Left lung (tissue), 10 donors: ENCODE measurements around the gene MYO7A. TPM values are rescaled to one million over a fixed set of nuclear protein-coding genes. Genes with fewer than 3 reads are reported as not detected.
A peak's percentile ranks its signal among the peaks of the same experiment; 100 is the strongest.

Experiments used
- ATAC-seq: fragments of 200-7000 bp; cut with Tn5 transposase; one replicate; pipeline ENCODE4 v1.9.1; 2020; ENCODE audit warnings: moderate library complexity
- DNase-seq, 4 donors: peaks; one replicate each; pipeline ENCODE4 v3.0.0-alpha.2; 2013 to 2020
- H3K27ac ChIP-seq, 2 donors: fragments of 200-600 bp; sonication (generic) in 1 of 2; one replicate each; pipeline versions ENCODE4 v1.5.0 to v1.8.0; 2020 to 2021
- H3K27me3 ChIP-seq, 2 donors: fragments of 200-600 bp; sonication (generic) in 1 of 2; one replicate each; pipeline versions ENCODE4 v1.5.0 to v1.8.0; 2020 to 2021
- H3K36me3 ChIP-seq, 2 donors: fragments of 200-600 bp; sonication (generic) in 1 of 2; one replicate each; pipeline versions ENCODE4 v1.5.0 to v1.8.0; 2020 to 2021
- H3K4me1 ChIP-seq, 2 donors: fragments of 200-600 bp; one replicate each; pipeline ENCODE4 v1.8.0; 2021
- H3K4me3 ChIP-seq, 2 donors: fragments of 200-600 bp; sonication (generic) in 1 of 2; one replicate each; pipeline versions ENCODE4 v1.5.0 to v1.8.0; 2020 to 2021; ENCODE audit warnings: mild to moderate bottlenecking in 1 of 2
- H3K9me3 ChIP-seq, 2 donors: fragments of 200-600 bp; sonication (generic) in 1 of 2; one replicate each; pipeline versions ENCODE4 v1.5.0 to v1.8.0; 2020 to 2021
- intact Hi-C, 2 donors: fragments of 100-400 bp; cut with DNase I; formaldehyde crosslinking; loops; one replicate each; pipeline versions ENCODE4 v1.11.2 to v1.14.2; 2022
- polyA plus RNA-seq, 6 donors: library from polyadenylated mRNA; unstranded; fragments of 120-200 nt; gene quantifications; one replicate each; pipeline ENCODE4 v1.2.1, GENCODE V29; 2013; ENCODE audit not compliant: insufficient read length in 6 of 6
- total RNA-seq, 2 donors: library from RNA; stranded (reverse); fragmentation: NEBNext Ultra II Directional; extraction: Animal tissue kit (Norgen Biotek cat#: 25700); gene quantifications; one replicate each; pipeline ENCODE4 v1.2.1, GENCODE V29; 2021
- TF ChIP-seq, protein P1 (sequence below), 2 donors: fragments of 200-600 bp; sonication (generic) in 1 of 2; IDR thresholded peaks; one replicate each; pipeline versions ENCODE4 v1.5.0 to v1.8.0; 2021; ENCODE audit warnings: antibody characterized with exemption in 2 of 2
- donor health status: DM: no; HTN: yes; CAD: no.
- donor health status: DM: no; HTN: no; CAD: no.

MYO7A gene
- total and polyA plus RNA-seq, 8 donors: 4.8 to 13.5 (median 5.8) TPM

DNA sequence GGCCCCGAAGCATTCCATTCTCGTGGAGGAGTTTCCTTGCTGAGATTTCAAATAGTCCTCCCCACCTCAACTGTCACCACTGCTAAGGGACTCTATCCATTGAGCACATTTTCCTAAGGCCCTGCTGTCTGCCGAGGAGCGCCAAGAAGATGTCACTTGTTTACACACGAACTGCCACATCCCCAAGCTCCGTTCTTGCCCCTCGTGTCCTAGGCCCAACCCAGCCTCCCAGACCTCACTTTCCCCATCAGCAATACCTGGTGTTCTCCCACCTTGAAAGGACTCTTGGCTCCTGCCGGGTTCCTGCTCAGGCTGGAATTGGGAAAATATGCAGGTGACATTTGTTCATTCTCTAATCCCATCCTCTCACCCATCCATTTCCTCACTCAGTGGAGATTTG lies 4.0 kb upstream of the MYO7A start:
- Histone ChIP-seq H3K27ac (no peak overlapping the region), H3K4me1 (peaks cover 16% of the 10 kb centered on the region in 2 donors), H3K9me3 (no peaks in the 10 kb centered on the region), H3K36me3 (peaks cover 0 to 2% of the 10 kb centered on the region in 2 donors), H3K27me3 (peaks cover 0 to 28% of the 10 kb centered on the region in 2 donors), H3K4me3 (no peak overlapping the region)
- TF ChIP-seq, protein P1, sequence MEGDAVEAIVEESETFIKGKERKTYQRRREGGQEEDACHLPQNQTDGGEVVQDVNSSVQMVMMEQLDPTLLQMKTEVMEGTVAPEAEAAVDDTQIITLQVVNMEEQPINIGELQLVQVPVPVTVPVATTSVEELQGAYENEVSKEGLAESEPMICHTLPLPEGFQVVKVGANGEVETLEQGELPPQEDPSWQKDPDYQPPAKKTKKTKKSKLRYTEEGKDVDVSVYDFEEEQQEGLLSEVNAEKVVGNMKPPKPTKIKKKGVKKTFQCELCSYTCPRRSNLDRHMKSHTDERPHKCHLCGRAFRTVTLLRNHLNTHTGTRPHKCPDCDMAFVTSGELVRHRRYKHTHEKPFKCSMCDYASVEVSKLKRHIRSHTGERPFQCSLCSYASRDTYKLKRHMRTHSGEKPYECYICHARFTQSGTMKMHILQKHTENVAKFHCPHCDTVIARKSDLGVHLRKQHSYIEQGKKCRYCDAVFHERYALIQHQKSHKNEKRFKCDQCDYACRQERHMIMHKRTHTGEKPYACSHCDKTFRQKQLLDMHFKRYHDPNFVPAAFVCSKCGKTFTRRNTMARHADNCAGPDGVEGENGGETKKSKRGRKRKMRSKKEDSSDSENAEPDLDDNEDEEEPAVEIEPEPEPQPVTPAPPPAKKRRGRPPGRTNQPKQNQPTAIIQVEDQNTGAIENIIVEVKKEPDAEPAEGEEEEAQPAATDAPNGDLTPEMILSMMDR (IDR thresholded peaks at IDR 0.05): no peak
- intact Hi-C loops: no loop called here
- ATAC-seq (no peak), DNase-seq (no peak)

DNA sequence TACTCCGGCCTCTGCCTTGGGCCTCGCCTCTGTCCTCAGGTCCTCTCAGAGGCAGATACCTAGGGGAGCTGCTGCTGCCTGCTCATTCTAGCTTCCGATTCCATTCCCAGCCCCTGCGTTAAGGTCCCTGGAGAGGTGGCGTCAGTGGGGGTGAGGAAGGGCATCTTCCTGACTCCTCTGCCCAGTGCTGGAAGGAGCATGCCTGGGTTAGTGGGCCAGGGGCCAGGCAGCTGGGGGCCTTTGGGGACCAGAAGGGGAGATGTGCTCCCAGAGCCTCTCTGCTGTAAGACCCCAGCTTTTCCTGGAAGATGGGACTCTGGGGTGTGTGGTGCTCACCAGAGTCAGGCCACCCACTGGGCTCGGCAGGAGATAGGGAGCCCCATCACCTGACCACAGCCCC lies 3.6 kb upstream of the MYO7A start:
- intact Hi-C loops: no loop called here
- Histone ChIP-seq H3K4me1 (peaks cover 16% of the 10 kb centered on the region in 2 donors), H3K4me3 (no peak overlapping the region), H3K9me3 (no peaks in the 10 kb centered on the region), H3K27ac (no peak overlapping the region), H3K36me3 (no peaks in the 10 kb centered on the region), H3K27me3 (peaks cover 0 to 28% of the 10 kb centered on the region in 2 donors)
- ATAC-seq: no peak
- TF ChIP-seq, protein P1 (IDR thresholded peaks at IDR 0.05): no peak
- DNase-seq: peak in 1 of 4 donors; percentile 19

DNA sequence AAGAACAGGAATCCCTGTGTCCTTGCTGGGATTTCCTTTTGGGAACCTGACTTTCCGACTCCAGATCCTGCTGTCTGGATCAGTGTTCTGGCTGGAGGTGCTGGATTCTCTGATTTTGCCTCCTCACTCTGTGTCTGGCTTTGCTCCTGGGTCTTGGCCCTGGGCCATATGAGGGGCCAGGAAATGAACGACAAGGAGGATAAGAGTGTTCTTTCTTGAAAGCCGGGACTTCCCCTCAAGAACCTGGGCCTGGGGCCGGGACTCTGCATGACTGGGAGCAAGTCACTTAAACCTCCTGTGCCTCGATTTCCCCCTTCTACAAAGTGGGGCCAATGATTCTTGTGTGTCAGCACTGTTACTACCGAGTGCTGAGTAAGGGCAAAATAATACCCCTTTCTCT lies 2.9 kb upstream of the MYO7A start:
- H3K27me3 ChIP-seq: peaks cover 0 to 28% of the 10 kb centered on the region in 2 donors
- no peak overlapping the region for H3K27ac ChIP-seq
- intact Hi-C loops: loop anchor here in 1 of 2 donors (5.0 kb wide), 1 partner anchor 62 kb away; no protein-coding TSS in a partner anchor
- H3K9me3 ChIP-seq: no peaks in the 10 kb centered on the region
- no peaks in the 10 kb centered on the region for H3K36me3 ChIP-seq
- TF ChIP-seq, protein P1 (IDR thresholded peaks at IDR 0.05): no peak
- peaks cover 16% of the 10 kb centered on the region in 2 donors for H3K4me1 ChIP-seq
- ATAC-seq (no peak), DNase-seq (peak in 1 of 4 donors; percentile 30)
- H3K4me3 ChIP-seq: no peak overlapping the region

DNA sequence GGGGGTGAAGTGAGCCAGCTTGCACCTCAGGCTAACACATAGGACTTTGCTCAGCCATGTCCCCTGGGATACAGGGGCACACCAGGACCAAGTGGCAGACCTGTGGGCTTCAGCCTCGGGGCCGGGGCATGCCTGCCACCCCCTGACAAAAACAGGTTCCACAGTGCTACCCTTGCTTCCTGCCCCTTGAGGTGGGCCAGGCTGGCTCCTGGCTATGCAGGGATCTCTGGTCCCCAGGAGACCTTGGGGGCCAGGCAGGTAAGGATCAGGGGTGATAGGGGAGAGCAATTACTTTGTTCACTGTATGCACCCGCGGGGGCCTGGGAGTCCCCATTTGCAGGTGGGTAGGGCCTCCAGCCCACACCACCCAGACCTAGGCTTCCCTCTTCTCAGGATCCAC lies 2.4 kb upstream of the MYO7A start:
- DNase-seq: peak in 1 of 4 donors; percentile 41
- Histone ChIP-seq H3K36me3 (no peaks in the 10 kb centered on the region), H3K9me3 (no peaks in the 10 kb centered on the region), H3K27ac (no peak overlapping the region), H3K27me3 (peaks cover 0 to 28% of the 10 kb centered on the region in 2 donors), H3K4me3 (no peak overlapping the region), H3K4me1 (peaks cover 16% of the 10 kb centered on the region in 2 donors)
- TF ChIP-seq, protein P1 (IDR thresholded peaks at IDR 0.05): no peak
- ATAC-seq: no peak
- intact Hi-C loops: loop anchor here in 1 of 2 donors (5.0 kb wide), 1 partner anchor 62 kb away; no protein-coding TSS in a partner anchor

DNA sequence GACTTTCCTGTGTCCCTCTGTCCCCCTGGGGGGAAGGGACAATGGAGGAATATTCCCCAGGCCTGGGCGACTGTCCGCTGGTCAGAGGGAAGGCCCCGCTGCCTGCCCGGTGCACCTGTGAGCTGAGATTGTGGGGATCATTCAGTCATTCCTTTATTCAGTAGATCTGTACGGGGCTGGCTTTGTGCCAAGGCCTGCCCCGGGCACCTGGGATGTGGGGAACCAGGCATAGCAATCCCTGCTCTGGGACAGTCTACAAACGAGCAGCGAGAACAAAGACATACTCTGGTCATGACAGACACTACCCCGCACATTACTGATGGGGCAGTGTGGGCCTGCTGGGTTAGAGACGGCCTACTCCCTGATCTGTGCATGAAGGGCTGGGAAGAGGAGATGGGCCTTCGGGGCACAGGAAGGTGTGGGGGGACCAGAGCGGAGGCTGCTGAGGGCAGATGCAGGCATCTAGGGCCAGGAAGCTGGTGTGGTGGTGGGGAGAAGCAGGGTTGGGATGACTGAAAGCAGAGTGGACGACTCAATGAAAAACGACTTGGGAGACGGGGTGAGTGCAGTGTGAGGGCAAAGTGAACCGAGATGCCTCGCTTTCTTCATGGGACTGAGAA lies 1.8 kb upstream of the MYO7A start:
- TF ChIP-seq, protein P1 (IDR thresholded peaks at IDR 0.05): no peak
- ATAC-seq: no peak

More for the DNA sequence above, 1.8 kb upstream of the MYO7A start:
- H3K9me3 ChIP-seq: no peaks in the 10 kb centered on the region
- no peak overlapping the region for H3K27ac ChIP-seq
- no peaks in the 10 kb centered on the region for H3K36me3 ChIP-seq
- peak in 1 of 4 donors; percentile 42 for DNase-seq
- intact Hi-C loops: loop anchor here in 1 of 2 donors (5.0 kb wide), 1 partner anchor 61 kb away; no protein-coding TSS in a partner anchor
- peaks cover 16% of the 10 kb centered on the region in 2 donors for H3K4me1 ChIP-seq
- H3K27me3 ChIP-seq: peaks cover 0 to 28% of the 10 kb centered on the region in 2 donors
- H3K4me3 ChIP-seq: no peak overlapping the region
